T-helper 1 cell treated with Interleukin-12 subunit alpha and Interleukin-12 subunit beta and Interleukin-4 antibody, amounts not matched to agents 30 μg/mL and 1 μg/mL, for 36 hours (primary cell): ENCODE data around the gene MS4A10.

Experiments used
- H3K27ac Mint-ChIP-seq: one replicate; pipeline ENCODE4 v1.8.0; 2021; ENCODE audit warnings: mild to moderate bottlenecking, mixed read lengths
- H3K27me3 Mint-ChIP-seq: one replicate; pipeline ENCODE4 v1.8.0; 2021; ENCODE audit warnings: low read depth, mixed read lengths
- H3K36me3 Mint-ChIP-seq: one replicate; pipeline ENCODE4 v1.8.0; 2021; ENCODE audit warnings: low read depth, mixed read lengths
- H3K4me1 Mint-ChIP-seq: one replicate; pipeline ENCODE4 v1.8.0; 2021; ENCODE audit warnings: low read depth, mixed read lengths
- H3K4me3 Mint-ChIP-seq: one replicate; pipeline ENCODE4 v1.8.0; 2021; ENCODE audit warnings: mild to moderate bottlenecking, moderate library complexity, mixed read lengths
- H3K9me3 Mint-ChIP-seq: one replicate; pipeline ENCODE4 v1.8.0; 2021; ENCODE audit warnings: mixed read lengths

MS4A10 gene

DNA sequence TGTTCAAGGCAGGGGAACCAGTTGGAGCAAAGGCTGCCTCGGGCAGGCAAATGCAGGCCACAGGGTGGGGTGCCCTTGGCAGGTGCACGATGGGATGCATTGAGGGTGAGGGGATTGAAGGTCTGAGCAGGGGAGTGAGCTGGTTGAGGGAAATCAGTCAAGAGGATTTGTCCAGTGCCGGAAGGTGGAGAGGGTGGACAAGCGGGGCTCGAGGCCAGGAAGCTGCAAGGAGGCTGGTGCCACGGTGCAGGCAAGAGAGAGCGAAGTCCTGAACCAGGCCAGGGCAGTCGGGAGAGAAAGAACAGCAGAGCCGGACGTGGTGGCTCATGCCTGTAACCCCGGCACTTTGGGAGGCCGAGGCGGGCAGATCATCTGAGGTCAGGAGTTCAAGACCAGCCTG lies 10.4 kb upstream of the MS4A10 start:
- peaks cover 11% of the 10 kb centered on the region for H3K27me3 Mint-ChIP-seq
- H3K36me3 Mint-ChIP-seq, result no peaks in the 10 kb centered on the region
- H3K27ac Mint-ChIP-seq, result no peak overlapping the region
- peak overlapping the region; percentile 25 for H3K4me3 Mint-ChIP-seq
- H3K4me1 Mint-ChIP-seq, result peaks cover 3% of the 10 kb centered on the region
- H3K9me3 Mint-ChIP-seq, result no peaks in the 10 kb centered on the region

DNA sequence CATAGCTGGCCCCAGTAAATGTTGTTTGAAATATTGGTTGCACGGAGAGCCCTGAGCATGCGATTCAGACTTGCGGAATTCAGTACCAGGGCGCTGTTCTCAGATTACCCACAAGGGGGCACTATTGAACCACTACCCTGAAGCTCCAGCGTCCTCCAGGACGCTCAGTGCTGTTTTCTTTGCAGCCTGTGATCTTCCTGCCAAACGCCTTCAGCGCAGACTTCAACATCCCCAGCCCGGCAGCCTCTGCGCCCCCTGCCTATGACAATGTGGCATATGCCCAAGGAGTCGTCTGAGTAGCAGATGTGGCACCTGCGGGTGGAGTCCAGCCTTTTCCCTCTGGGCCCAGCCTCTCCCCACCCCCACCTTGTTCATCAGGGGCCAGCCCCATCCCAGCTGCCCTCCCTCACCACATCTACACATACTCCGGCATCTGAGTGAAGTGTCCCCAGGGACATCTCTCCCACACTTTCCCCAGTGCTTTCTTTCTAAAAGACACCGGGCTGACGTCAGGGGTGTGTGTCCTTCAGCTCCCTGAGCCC lies 9.6 kb upstream of the MS4A10 start:
- no peak overlapping the region for H3K27ac Mint-ChIP-seq
- H3K4me3 Mint-ChIP-seq, result no peak overlapping the region
- H3K9me3 Mint-ChIP-seq, result no peaks in the 10 kb centered on the region
- peaks cover 3% of the 10 kb centered on the region for H3K4me1 Mint-ChIP-seq
- H3K27me3 Mint-ChIP-seq, result peaks cover 11% of the 10 kb centered on the region
- no peaks in the 10 kb centered on the region for H3K36me3 Mint-ChIP-seq

DNA sequence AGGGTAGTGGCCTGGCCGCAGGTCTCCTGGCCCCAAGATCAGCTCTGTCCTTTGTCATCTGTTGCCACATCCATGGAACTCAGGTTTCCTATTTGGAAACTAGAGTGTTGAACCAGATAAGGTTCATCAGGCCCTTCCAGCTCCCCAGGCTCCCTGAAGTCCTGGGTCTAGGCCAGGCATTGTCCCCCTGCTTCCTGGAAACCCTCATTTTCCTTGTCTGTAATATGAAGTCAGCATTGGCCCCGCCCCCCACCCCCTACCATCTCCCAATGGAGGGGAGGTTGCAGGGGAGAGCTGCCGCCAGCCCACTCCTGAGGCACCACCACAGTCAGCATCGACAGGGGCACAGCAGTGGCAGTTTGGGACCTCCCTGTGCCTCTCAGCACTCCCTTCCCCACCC lies 9.0 kb upstream of the MS4A10 start:
- Mint-ChIP-seq H3K27ac (no peak overlapping the region), H3K4me3 (no peak overlapping the region), H3K4me1 (peaks cover 3% of the 10 kb centered on the region), H3K36me3 (no peaks in the 10 kb centered on the region), H3K27me3 (peaks cover 11% of the 10 kb centered on the region), H3K9me3 (no peaks in the 10 kb centered on the region)

DNA sequence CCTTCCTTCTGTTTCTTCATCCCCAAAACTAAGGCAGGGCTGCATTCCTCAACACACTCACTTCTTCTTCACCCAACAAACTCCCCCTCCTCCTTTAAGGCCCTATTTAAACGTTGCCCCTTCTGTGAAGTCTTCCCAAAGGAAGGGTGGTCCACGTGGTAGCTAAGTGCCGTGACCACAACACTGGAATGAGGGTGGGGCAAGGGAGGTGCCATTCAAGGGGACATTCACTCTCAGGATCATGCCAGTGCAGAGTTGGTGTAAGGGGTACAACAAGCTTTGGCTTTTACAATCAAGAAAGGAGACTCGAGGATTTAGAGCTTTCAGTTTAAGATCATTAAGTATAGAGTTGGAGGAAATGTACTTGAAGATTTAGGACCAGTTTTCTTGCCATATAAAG lies 8.0 kb upstream of the MS4A10 start:
- H3K9me3 Mint-ChIP-seq, result no peaks in the 10 kb centered on the region

DNA sequence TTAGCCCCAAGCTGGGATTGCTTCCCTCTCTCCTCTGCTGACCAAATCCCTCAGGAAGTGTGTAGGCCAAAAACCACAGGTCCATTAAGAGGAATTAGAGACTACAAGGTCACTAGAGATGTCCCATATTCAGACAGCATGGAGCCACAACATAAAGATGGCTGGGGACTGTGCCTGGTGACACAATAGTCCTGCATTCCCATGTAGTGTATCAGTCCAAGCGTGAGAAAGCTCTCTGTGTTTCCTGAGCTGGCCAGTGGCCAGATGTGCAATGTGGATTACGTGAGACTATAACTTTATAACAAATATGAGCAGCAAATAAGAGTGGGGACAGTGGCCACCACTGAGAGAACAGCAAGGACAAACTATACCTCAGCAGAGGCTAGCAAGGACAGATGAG lies 7.6 kb upstream of the MS4A10 start:
- Mint-ChIP-seq H3K4me3 (no peak overlapping the region), H3K9me3 (no peaks in the 10 kb centered on the region), H3K36me3 (no peaks in the 10 kb centered on the region), H3K27me3 (peaks cover 11% of the 10 kb centered on the region), H3K27ac (no peak overlapping the region), H3K4me1 (peaks cover 3% of the 10 kb centered on the region)

More for the DNA sequence above, 8.0 kb upstream of the MS4A10 start:
- Mint-ChIP-seq H3K27me3 (peaks cover 11% of the 10 kb centered on the region), H3K36me3 (no peaks in the 10 kb centered on the region), H3K4me3 (no peak overlapping the region), H3K4me1 (peaks cover 3% of the 10 kb centered on the region), H3K27ac (no peak overlapping the region)

DNA sequence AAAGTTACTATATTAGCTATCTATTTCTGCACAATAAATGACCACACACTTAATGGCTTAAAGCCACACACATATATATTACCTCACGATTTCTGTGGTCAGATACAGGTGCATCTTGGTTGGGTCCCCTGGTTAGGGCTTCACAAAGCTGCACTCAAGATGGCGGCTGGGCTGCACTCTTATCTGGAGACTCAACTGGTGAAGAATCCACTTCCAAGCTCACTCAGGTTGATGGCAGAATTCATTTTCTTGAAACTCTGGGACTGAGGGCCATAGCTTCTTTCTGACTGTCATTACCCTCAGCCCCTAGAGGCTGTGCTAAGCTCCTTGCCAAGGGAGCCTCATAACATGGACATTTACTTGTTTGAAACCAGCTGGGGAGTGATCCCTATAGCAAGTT lies 5.1 kb upstream of the MS4A10 start:
- Mint-ChIP-seq H3K27me3 (peaks cover 11% of the 10 kb centered on the region), H3K27ac (no peak overlapping the region), H3K4me3 (no peak overlapping the region), H3K4me1 (peaks cover 3% of the 10 kb centered on the region), H3K36me3 (no peaks in the 10 kb centered on the region), H3K9me3 (no peaks in the 10 kb centered on the region)

DNA sequence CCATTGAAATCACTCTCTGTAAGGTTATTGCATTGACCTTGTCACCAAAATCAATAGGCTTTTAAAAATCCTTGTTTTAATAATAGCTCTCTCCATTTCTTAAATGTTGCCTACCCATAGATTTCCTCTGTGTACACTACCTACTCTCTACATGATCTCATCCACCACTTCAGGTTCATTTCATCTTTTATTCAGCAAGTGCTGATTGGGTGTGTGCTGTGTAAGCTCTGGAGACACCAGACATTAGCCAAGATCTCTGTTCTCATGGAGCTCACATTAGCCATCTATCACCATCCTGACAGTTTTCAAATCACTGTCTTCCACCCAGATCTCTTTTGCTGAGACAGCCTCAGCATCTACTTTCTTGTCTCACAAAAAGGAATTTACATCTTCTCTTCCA lies 4.4 kb upstream of the MS4A10 start:
- Mint-ChIP-seq H3K36me3 (no peaks in the 10 kb centered on the region), H3K27ac (no peak overlapping the region), H3K4me3 (no peak overlapping the region), H3K27me3 (peaks cover 11% of the 10 kb centered on the region), H3K4me1 (no peaks in the 10 kb centered on the region), H3K9me3 (no peaks in the 10 kb centered on the region)

DNA sequence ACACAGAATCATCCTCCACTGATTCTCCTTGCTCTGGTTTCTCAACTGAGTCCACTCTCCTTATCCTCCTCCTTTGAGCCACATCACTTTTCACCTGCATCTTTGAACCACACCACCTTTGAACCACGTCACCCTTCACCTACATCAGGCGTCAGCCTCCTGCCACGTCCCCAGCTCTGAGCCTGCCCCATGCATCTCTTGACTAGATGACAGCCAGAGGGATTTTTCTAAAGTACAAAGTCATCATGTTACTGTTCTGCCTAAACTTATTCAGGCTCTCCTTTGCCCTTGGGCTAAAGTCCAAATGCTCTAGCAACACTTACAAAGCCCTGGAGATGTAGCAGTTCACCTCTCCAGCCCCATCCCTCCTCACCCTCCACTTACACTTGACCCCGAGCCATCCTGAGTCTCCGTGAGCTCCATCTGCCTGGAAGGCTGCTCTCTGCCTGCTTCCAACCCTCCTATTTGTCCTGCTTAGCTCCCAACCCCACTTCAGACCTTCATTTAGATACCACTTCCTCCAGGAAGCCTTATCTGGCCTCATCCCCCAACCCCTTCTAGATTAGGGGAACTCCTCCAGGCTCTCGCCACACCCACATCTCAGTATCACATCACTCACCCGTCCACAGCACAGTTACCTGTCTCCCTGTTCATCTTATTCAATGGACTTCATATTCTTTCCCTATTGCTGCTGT lies 3.7 kb upstream of the MS4A10 start:
- no peaks in the 10 kb centered on the region for H3K9me3 Mint-ChIP-seq
- no peak overlapping the region for H3K4me3 Mint-ChIP-seq
- no peaks in the 10 kb centered on the region for H3K4me1 Mint-ChIP-seq
- peaks cover 11% of the 10 kb centered on the region for H3K27me3 Mint-ChIP-seq
- H3K27ac Mint-ChIP-seq, result no peak overlapping the region
- no peaks in the 10 kb centered on the region for H3K36me3 Mint-ChIP-seq

DNA sequence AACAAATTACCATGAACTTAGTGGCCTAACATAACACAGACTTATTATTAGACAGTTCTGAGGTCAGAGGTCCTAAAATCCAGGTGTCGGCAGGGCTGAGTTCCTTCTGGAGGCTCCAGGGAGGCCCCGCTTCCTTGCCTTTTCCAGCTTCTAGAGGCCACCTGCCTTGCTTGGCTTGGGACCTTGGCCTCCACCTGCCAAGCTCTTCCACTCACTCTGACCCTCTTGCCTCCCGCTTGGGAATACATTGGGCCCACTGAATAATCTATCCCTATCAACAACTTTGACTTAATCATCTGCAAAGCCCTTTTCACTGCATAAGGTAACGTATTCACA lies 3.2 kb upstream of the MS4A10 start:
- Mint-ChIP-seq H3K36me3 (no peaks in the 10 kb centered on the region), H3K27ac (no peak overlapping the region), H3K9me3 (no peaks in the 10 kb centered on the region), H3K27me3 (peaks cover 11% of the 10 kb centered on the region), H3K4me3 (no peak overlapping the region), H3K4me1 (no peaks in the 10 kb centered on the region)

DNA sequence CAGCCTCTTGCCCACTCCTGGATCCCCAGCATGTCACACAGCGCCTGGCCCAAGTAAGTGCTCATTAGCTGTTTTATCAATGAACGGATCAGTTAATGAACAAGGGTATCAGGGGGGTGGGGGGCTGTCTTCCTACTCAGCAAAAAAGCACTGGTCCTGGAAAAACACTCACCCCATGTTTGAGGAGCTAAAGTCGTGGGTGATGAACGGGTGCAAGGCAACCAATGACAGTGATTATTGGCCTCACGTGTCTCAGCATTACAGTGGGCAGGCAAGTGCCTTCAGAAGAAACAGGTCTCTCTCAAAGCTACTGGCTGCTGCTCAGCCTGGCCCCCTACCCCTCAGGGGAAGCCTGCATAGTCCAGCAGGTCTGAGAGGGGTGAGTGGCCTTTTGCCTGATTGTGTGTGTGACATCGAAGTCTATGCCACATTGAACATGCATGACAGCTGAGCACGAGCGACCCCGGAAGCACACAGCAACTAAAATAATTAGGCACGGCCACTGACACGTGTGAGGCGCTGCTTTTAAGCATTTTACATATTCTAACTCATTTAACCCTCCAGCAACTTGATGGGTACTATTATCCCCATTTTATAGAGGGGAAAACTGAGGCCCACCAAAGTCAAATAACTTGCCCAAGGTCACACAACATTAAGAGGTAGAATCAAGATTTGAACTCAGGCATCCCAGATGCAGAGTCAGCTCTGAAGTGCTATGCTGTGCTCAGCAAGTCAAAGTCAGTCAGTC lies 2.6 kb upstream of the MS4A10 start:
- no peaks in the 10 kb centered on the region for H3K36me3 Mint-ChIP-seq
- no peaks in the 10 kb centered on the region for H3K4me1 Mint-ChIP-seq
- H3K27ac Mint-ChIP-seq, result no peak overlapping the region
- no peaks in the 10 kb centered on the region for H3K9me3 Mint-ChIP-seq
- peaks cover 6% of the 10 kb centered on the region for H3K27me3 Mint-ChIP-seq
- no peak overlapping the region for H3K4me3 Mint-ChIP-seq

DNA sequence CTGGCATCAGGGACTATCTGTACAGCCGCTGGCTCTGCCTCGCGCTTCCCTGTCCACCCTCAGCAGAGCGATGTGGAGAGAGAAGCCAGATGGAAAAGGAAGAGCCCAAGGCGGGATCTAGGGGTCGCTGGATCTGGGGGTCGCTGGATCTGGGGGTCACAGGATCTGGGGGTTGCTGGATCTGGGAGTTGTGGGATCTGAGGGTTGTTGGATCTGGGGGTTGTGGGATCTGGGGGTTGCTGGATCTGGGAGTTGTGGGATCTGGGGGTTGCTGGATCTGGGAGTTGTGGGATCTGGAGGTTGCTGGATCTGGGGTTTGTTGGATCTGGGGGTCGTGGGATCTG lies 2.0 kb upstream of the MS4A10 start:
- Mint-ChIP-seq H3K4me1 (no peaks in the 10 kb centered on the region), H3K36me3 (no peaks in the 10 kb centered on the region), H3K9me3 (no peaks in the 10 kb centered on the region), H3K4me3 (no peak overlapping the region), H3K27me3 (peaks cover 3% of the 10 kb centered on the region), H3K27ac (no peak overlapping the region)

DNA sequence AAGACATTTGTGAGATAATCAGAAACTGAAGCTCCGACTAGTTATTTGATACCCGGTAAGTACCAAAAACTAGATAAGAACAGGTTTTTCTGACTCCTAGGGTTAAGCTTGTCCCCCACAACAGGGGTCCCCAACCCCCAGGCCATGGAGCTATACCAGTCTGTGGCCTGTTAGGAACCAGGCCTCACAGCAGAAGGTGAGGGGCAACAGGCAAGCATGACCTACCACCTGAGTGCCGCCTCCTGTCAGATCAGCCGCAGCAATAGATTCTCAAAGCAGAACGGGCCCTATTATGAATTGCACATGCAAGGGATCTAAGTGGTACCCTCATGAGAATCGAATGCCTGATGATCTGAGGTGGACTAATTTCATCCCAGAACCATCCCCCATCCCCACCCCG lies 1.2 kb upstream of the MS4A10 start:
- Mint-ChIP-seq H3K36me3 (no peaks in the 10 kb centered on the region), H3K27me3 (no peaks in the 10 kb centered on the region), H3K4me3 (no peak overlapping the region), H3K9me3 (no peaks in the 10 kb centered on the region), H3K27ac (no peak overlapping the region), H3K4me1 (no peaks in the 10 kb centered on the region)

DNA sequence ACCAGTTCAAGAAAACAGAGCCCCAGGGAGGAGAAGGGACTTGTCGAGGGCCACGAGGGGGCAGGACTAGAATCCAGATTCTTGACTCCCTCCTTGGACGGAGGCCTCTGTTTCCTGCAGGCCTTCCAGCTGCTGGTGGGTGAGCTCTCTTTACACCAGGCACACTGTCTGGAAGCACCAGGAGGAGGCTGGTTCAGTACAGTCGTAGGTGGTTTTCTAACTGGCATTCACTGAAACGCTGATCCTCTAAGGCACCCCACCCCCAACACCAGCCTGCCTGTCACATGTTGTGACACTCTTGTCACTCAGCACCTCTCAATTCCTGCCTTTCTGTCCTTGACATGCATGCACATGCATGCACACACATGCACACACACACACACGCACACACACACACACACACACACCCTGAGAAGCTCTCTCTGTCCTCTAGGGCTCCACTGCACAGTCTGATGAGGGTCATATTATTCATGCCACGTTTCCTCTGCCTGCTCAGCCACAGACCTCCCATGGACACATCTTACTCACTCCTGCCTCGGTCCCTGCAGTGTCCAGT lies 751 bp downstream of the MS4A10 start:
- no peaks in the 10 kb centered on the region for H3K9me3 Mint-ChIP-seq
- no peak overlapping the region for H3K4me3 Mint-ChIP-seq
- peak overlapping the region; percentile 39 for H3K27ac Mint-ChIP-seq
- no peaks in the 10 kb centered on the region for H3K27me3 Mint-ChIP-seq
- no peaks in the 10 kb centered on the region for H3K36me3 Mint-ChIP-seq
- no peaks in the 10 kb centered on the region for H3K4me1 Mint-ChIP-seq

DNA sequence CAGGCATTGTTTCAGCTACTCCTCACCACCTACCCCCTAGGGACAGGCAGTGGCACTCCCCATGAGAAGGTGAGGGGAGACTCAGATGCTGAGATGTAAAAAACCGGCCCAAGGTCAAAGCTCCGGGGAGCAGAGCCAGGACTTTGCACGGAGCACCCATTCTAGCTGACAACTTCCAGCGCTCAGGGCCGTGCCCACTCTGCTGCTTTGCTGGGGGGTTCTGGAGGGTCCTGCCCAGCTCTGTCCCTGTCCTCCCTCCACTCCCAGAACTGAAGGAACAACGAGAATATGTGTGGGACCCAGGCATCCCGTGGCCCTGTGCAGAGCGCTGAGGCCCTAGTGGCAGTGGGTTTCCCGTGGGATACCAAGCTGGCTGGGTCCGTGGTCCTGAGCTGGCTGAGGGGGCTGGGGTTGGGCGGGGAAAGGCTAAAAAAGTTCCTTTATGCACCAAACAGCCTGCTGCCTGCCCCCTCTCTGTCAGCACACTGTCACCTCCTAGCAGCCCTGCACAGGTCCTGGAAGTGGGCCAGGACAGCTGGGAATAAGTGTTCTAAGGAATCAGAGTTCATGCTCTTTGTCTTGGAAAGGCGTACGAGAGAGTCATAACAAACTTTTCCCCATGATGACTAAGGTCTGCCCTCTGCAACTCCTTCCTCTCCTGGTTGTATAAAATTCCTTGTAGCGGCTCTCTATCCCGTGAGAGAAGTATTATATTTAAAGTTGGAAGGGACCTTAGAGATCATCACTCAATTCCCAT lies 1.9 kb downstream of the MS4A10 start:
- no peaks in the 10 kb centered on the region for H3K27me3 Mint-ChIP-seq
- H3K9me3 Mint-ChIP-seq, result no peaks in the 10 kb centered on the region
- H3K27ac Mint-ChIP-seq, result no peak overlapping the region
- no peaks in the 10 kb centered on the region for H3K36me3 Mint-ChIP-seq
- H3K4me1 Mint-ChIP-seq, result no peaks in the 10 kb centered on the region
- no peak overlapping the region for H3K4me3 Mint-ChIP-seq
